Heart right ventricle (tissue), 16 donors: ENCODE data around the gene FLAD1. TPM values are rescaled to one million over a fixed set of nuclear protein-coding genes. Genes with fewer than 3 reads are reported as not detected.

Experiments
- ATAC-seq, 8 donors: fragments of 200-7000 bp; cut with Tn5 transposase; one replicate each; pipeline ENCODE4 v1.9.1; 2020; ENCODE audit warnings: mild to moderate bottlenecking in 8 of 8, moderate library complexity in 8 of 8, moderate number of reproducible peaks in 1 of 8
- DNase-seq, 2 donors: peaks; one replicate each; pipeline ENCODE4 v3.0.0-alpha.2; 2020
- H3K27ac ChIP-seq, 10 donors: fragments of 200-600 bp; sonication (generic) in 2 of 10; one replicate each; pipeline versions ENCODE4 v1.5.0 to v1.8.0; 2020 to 2022; ENCODE audit warnings: mild to moderate bottlenecking in 3 of 10
- H3K27me3 ChIP-seq, 7 donors: fragments of 200-600 bp; one replicate each; pipeline ENCODE4 v1.8.0; 2021 to 2022; ENCODE audit warnings: mild to moderate bottlenecking in 2 of 7
- H3K36me3 ChIP-seq, 9 donors: fragments of 200-600 bp; sonication (generic) in 1 of 9; one replicate each; pipeline versions ENCODE4 v1.5.0 to v1.8.0; 2020 to 2022; ENCODE audit warnings: mild to moderate bottlenecking in 2 of 9
- H3K4me1 ChIP-seq, 9 donors: fragments of 200-600 bp; sonication (generic) in 1 of 9; one replicate each; pipeline versions ENCODE4 v1.5.0 to v1.8.0; 2020 to 2022; ENCODE audit warnings: mild to moderate bottlenecking in 4 of 9
- H3K4me3 ChIP-seq, 10 donors: fragments of 200-600 bp; sonication (generic) in 2 of 10; one replicate each; pipeline versions ENCODE4 v1.5.0 to v1.8.0; 2020 to 2022; ENCODE audit warnings: mild to moderate bottlenecking in 7 of 10, moderate library complexity in 2 of 10
- H3K9me3 ChIP-seq, 11 donors: fragments of 200-600 bp in 10 of 11; sonication (generic) in 2 of 11; one replicate each; pipeline versions ENCODE4 v1.5.0 to v1.8.0; 2013 to 2022; ENCODE audit warnings: mild to moderate bottlenecking in 2 of 11, control low read depth in 1 of 11, moderate library complexity in 1 of 11
- CTCF ChIP-seq, 9 donors: fragments of 200-600 bp; sonication (generic) in 2 of 9; IDR thresholded peaks; one replicate each; pipeline versions ENCODE4 v1.5.0 to v1.8.0; 2021 to 2022; ENCODE audit warnings: antibody characterized with exemption in 9 of 9, mild to moderate bottlenecking in 5 of 9, moderate library complexity in 1 of 9
- WGBS, 2 donors: extraction: QIAGEN DNeasy Blood & Tissue Kit; methylation state at CpG; one replicate each; pipeline ENCODE4 v1.1.7; 2013; ENCODE audit warnings: inconsistent platforms in 1 of 2; 5-methylcytosine and 5-hydroxymethylcytosine counted together
- intact Hi-C, 10 donors: fragments of 100-400 bp; cut with DNase I; formaldehyde crosslinking; loops; one replicate each; pipeline versions ENCODE4 v1.11.1 to v1.14.2; 2022
- polyA plus RNA-seq, 2 donors: library from polyadenylated mRNA; stranded (reverse); fragments of 200-250 nt; gene quantifications; one replicate each; pipeline ENCODE4 v1.2.3, GENCODE V29; 2013
- total RNA-seq, 10 donors: library from RNA; stranded (reverse); fragmentation: NEBNext Ultra II Directional in 3 of 10; extraction: Animal tissue kit (Norgen Biotek cat#: 25700) in 3 of 10; gene quantifications; one replicate each; pipeline versions ENCODE4 v1.2.1 to v1.2.4, GENCODE V29; 2021 to 2023
- donor health status: Arrhythmogenic right ventricular cardiomyopathy.
- donor health status: ischemic (EF 13 %, LVEDD 7.1; RV severe dilation, severe dysfunction).
- donor health status: healthy with polysubstance abuse.
- donor health status: DM: no; HTN: yes; CAD: no.
- donor health status: DM: no; HTN: no; CAD: no.
- donor health status: ischemic (EF 25% LVEDD 6.9; RV normal size, moderate dysfunction).
- donor health status: ischemic (EF 25% LVEDD 5.7; RV mildly dilated, moderate dysfunction).
- donor health status: healthy.
- donor health status: DM: yes; HTN: yes; CAD: no.
- donor health status: Ischemic cardiomyopathy.
- donor health status: ischemic (EF 35%, LVEDD 5.7; RV mildly dilated, moderate dysfunction).
- donor health status: nonischemic (EF 11% LVEDD 7.7; RV severe dilation, severe dysfunction).
- donor health status: DM: yes; HTN: yes; CAD: no.
- donor health status: PGD.
- donor health status: ischemic (EF 29% LVEDD 5.4; RV normal size, mild dysfunction).
- donor health status: nonischemic (EF 23%, LVEDD 6.1; RV moderate dilation, normal function).

The FLAD1 gene
- total and polyA plus RNA-seq, 12 donors, result 20.1 to 41.6 (median 25.0) TPM

GRCh38 chr1:155012026-155012546 is 28.9 kb downstream of the FLAD1 start:
- intact Hi-C loops, result loop anchor here in 1 of 10 donors (10.0 kb wide), 1 partner anchor 57 kb away; the partner anchor contains the start of gene PBXIP1

GRCh38 chr1:155012776-155013602 is 29.8 kb downstream of the FLAD1 start:
- Histone ChIP-seq H3K27me3 (no peaks in the 10 kb centered on the region), H3K4me3 (no peak overlapping the region), H3K4me1 (peaks cover 10 to 82% (median 47%) of the 10 kb centered on the region in 9 donors), H3K9me3 (no peaks in the 10 kb centered on the region), H3K27ac (peak overlapping the region in 7 of 10 donors; percentile 6 to 95 (median 49)), H3K36me3 (peaks cover 0 to 35% (median 9%) of the 10 kb centered on the region in 9 donors)
- DNase-seq (no peak), ATAC-seq (no peak)
- no peak for TF ChIP-seq CTCF (IDR thresholded peaks at IDR 0.05)
- intact Hi-C loops, result loop anchor here in 1 of 10 donors (10.0 kb wide), 1 partner anchor 58 kb away; the partner anchor contains the start of gene PBXIP1
- 70 to 71% methylated on average over 3 of the region's 3 CpGs for WGBS, 2 donors

More at GRCh38 chr1:155012026-155012546, 28.9 kb downstream of the FLAD1 start:
- peak; percentile 62 to 67 for DNase-seq
- no peaks in the 10 kb centered on the region for H3K27me3 ChIP-seq
- no peaks in the 10 kb centered on the region for H3K9me3 ChIP-seq
- H3K27ac ChIP-seq, result peak overlapping the region in 8 of 10 donors; percentile 31 to 95 (median 60)
- H3K4me1 ChIP-seq, result peaks cover 10 to 82% (median 51%) of the 10 kb centered on the region in 9 donors
- WGBS, 2 donors, result 18 to 24% methylated on average over 9 of the region's 9 CpGs
- no peak for TF ChIP-seq CTCF (IDR thresholded peaks at IDR 0.05)
- ATAC-seq, result peak; percentile 7 to 45 (median 30)
- H3K4me3 ChIP-seq, result no peak overlapping the region
- peaks cover 0 to 35% (median 9%) of the 10 kb centered on the region in 9 donors for H3K36me3 ChIP-seq

- intact Hi-C loops, result loop anchor here in 1 of 10 donors (10.0 kb wide), 1 partner anchor 59 kb away; the partner anchor contains the start of gene PBXIP1
- TF ChIP-seq CTCF (IDR thresholded peaks at IDR 0.05), result no peak
- 50 to 56% methylated on average over 8 of the region's 8 CpGs for WGBS, 2 donors
- H3K27me3 ChIP-seq, result no peaks in the 10 kb centered on the region
- ATAC-seq (no peak), DNase-seq (no peak)
- H3K4me3 ChIP-seq, result no peak overlapping the region
- peaks cover 0 to 35% (median 9%) of the 10 kb centered on the region in 9 donors for H3K36me3 ChIP-seq
- peaks cover 12 to 82% (median 43%) of the 10 kb centered on the region in 9 donors for H3K4me1 ChIP-seq
- H3K27ac ChIP-seq, result peak overlapping the region in 3 of 10 donors; percentile 27 to 95 (median 48)
- H3K9me3 ChIP-seq, result no peaks in the 10 kb centered on the region
Measured at GRCh38 chr1:155013632-155014031, 30.5 kb downstream of the FLAD1 start.
